HFFc6 (cell line): Measurements from ENCODE around the gene SPDYC. TPM values are rescaled to one million over a fixed set of nuclear protein-coding genes. Genes with fewer than 3 reads are reported as not detected.

Experiments used
- DNase-seq: peaks from one replicate; pipeline ENCODE4 v3.0.0-alpha.2; 2018
- H3K27ac Mint-ChIP-seq: 2 replicates; pipeline ENCODE4 v1.8.0; 2020; ENCODE audit warnings: mild to moderate bottlenecking, mixed read lengths
- H3K27me3 Mint-ChIP-seq: 2 replicates; pipeline ENCODE4 v1.8.0; 2021; ENCODE audit warnings: mild to moderate bottlenecking, moderate library complexity, mixed read lengths; ENCODE audit not compliant: insufficient read depth
- H3K36me3 Mint-ChIP-seq: 2 replicates; pipeline ENCODE4 v1.8.0; 2021; ENCODE audit warnings: low read depth, mixed read lengths
- H3K4me1 Mint-ChIP-seq: 2 replicates; pipeline ENCODE4 v1.8.0; 2020; ENCODE audit warnings: low read depth, mixed read lengths
- H3K4me3 Mint-ChIP-seq: 2 replicates; pipeline ENCODE4 v1.8.0; 2020; ENCODE audit warnings: mild to moderate bottlenecking, moderate library complexity, mixed read lengths
- H3K9me3 Mint-ChIP-seq: 2 replicates; pipeline ENCODE4 v1.8.0; 2020; ENCODE audit warnings: mild to moderate bottlenecking, mixed read lengths
- total RNA-seq, 6 experiments: library from RNA; stranded (reverse); fragmentation: NEBNext Ultra II Directional; extraction: Animal tissue kit (Norgen Biotek cat#: 25700); gene quantifications; 2 replicates in 1 of 6; 3 replicates in 5 of 6; pipeline ENCODE4 v1.2.3, GENCODE V29; 2021
- TF ChIP-seq, protein P1 (sequence below): fragments of 200-600 bp; sonication (generic); IDR thresholded peaks from 2 replicates; pipeline ENCODE4 v1.5.0; 2021; ENCODE audit warnings: antibody characterized with exemption, mild to moderate bottlenecking

SPDYC gene
- total RNA-seq, 6 experiments from 2014 or later: not detected

DNA sequence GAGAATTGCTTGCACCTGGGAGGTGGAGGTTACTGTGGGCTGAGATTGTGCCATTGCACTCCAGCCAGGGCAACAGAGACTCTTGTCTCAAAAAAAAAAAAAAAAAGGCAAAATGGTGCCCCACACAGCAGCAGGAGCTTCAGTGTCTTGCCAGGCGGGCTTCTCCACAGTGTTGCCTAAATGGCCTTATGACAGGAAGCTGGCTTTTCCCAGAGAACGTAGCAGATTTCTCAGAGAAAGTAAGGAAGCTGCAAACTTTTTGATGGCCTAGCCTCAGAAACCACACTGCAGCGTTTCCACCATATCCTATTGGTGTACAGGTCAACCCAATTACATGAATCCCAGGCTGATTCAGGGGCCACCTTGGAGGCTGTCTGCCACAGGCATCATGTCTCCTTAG, 12.7 kb upstream of the SPDYC start:
- TF ChIP-seq, protein P1, sequence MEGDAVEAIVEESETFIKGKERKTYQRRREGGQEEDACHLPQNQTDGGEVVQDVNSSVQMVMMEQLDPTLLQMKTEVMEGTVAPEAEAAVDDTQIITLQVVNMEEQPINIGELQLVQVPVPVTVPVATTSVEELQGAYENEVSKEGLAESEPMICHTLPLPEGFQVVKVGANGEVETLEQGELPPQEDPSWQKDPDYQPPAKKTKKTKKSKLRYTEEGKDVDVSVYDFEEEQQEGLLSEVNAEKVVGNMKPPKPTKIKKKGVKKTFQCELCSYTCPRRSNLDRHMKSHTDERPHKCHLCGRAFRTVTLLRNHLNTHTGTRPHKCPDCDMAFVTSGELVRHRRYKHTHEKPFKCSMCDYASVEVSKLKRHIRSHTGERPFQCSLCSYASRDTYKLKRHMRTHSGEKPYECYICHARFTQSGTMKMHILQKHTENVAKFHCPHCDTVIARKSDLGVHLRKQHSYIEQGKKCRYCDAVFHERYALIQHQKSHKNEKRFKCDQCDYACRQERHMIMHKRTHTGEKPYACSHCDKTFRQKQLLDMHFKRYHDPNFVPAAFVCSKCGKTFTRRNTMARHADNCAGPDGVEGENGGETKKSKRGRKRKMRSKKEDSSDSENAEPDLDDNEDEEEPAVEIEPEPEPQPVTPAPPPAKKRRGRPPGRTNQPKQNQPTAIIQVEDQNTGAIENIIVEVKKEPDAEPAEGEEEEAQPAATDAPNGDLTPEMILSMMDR: no peak
- Mint-ChIP-seq H3K27me3 (peaks cover 3% of the 10 kb centered on the region), H3K4me3 (no peak overlapping the region), H3K36me3 (no peaks in the 10 kb centered on the region), H3K27ac (no peak overlapping the region), H3K4me1 (peaks cover 10% of the 10 kb centered on the region), H3K9me3 (no peaks in the 10 kb centered on the region)
- no peak for DNase-seq

DNA sequence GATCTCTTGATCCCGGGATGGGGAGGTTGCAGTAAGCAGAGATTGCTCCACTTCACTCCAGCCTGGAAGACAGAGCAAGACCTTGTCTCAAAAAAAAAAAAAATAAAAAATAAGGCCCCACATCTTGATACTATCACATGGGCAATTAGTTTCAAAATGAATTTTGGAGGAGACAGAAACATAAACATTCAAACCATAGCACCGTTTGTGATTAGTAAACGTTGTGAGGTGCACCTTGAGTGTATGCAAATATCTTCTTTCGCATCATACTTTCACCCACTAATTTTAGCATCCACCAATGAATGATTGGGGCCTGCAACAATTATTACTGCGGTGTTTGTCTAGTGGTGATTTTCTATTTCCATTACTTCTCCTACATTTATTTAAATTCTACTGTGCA, 11.0 kb upstream of the SPDYC start:
- DNase-seq: no peak
- Mint-ChIP-seq H3K36me3 (no peaks in the 10 kb centered on the region), H3K4me1 (no peaks in the 10 kb centered on the region), H3K27ac (no peak overlapping the region), H3K27me3 (peaks cover 3% of the 10 kb centered on the region; the same call in 1 of the 2 replicates), H3K4me3 (no peak overlapping the region), H3K9me3 (no peaks in the 10 kb centered on the region)
- TF ChIP-seq, protein P1: no peak

DNA sequence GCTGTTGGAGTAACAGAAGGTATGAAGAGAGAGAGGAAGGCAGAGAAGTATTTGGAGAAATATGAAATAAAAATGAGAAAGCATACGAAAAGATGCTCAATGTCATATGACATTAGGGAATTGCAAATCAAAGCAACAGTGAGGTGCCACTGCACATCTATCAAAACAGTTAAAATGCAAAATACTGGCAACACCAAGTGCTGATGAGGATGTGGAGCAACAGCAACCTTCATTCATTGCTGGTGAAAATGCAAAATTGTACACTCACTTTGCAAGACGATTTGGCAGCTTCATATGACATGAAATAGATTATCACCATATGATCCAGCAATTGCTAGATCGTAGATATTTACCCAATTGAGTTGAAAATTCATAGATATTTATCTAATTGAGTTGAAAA, 9.4 kb upstream of the SPDYC start:
- H3K4me3 Mint-ChIP-seq: no peak overlapping the region
- H3K27me3 Mint-ChIP-seq: peaks cover 6% of the 10 kb centered on the region
- no peaks in the 10 kb centered on the region for H3K36me3 Mint-ChIP-seq
- 0 out of 2 replicates have a peak, but pooled peaks cover 3% of the 10 kb centered on the region for H3K4me1 Mint-ChIP-seq
- DNase-seq: no peak
- no peak overlapping the region for H3K27ac Mint-ChIP-seq
- H3K9me3 Mint-ChIP-seq: no peaks in the 10 kb centered on the region
- TF ChIP-seq, protein P1: no peak

DNA sequence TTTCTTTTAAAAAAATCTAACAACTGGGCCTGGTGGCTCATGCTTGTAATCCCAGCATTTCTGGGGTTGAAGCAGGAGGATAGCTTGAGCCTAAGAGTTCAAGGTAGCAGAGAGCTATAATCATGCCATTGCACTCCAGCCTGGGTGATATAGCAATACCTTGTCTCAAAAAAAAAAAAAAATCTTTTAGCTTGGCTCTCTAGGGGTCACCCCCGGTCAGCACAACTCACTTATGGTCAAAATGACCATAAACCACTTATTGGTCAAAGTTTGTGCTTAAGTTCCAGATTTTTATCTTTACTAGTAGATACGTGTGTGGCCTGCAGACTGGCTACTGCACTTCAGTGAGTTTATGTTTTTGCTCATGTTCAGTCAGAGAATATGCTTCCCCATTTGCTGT, 6.3 kb upstream of the SPDYC start:
- Mint-ChIP-seq H3K36me3 (no peaks in the 10 kb centered on the region), H3K27me3 (peaks cover 9% of the 10 kb centered on the region), H3K4me3 (no peak overlapping the region), H3K9me3 (no peaks in the 10 kb centered on the region), H3K27ac (no peak overlapping the region), H3K4me1 (peaks cover 11% of the 10 kb centered on the region)
- no peak for DNase-seq
- TF ChIP-seq, protein P1: no peak

DNA sequence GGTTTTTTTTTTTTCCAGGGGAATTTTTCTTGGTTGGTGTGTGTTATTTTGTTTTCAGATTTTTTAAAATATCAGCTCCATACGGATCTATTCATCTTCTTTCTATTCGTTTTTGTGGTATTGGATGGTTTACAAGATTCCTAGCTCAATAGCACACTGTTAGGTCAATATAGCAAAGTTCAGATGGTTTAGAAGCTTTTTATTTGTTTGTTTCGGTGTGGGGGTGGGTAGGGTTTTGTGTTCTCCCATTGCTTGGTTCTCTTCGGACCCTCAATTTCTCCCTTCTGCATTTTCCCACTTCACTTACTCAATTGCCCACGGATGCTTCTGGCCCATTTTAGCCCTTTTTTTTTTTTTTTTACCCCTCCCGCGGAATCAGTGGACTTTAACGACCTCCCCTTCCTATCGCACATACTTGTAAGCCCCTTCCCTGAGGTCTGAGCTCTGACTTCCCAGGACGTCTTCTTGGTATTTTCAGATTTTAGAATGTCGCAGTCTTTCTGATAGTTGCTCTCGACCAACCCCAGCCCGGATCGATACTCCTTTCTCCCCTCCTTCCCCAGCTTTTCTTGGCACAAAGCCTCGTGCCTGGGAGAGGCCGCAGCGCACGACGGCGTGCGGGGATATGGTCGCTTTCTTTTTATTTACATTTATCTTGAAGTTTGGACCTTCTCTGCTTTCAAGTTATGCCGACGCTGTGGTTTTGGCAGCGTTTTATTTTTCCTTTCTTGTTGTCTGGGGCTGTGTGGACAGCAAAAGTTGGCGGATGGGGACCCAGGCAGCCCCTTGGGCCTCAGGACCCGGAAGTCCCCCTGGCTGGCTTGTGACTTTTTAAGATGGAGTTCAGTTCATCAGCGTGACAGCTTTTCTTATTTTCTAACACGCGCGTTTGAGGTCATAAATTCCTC, 4.4 kb upstream of the SPDYC start:
- H3K27me3 Mint-ChIP-seq: peaks cover 7% of the 10 kb centered on the region
- no peaks in the 10 kb centered on the region for H3K36me3 Mint-ChIP-seq
- no peak overlapping the region for H3K27ac Mint-ChIP-seq
- peaks cover 21% of the 10 kb centered on the region for H3K4me1 Mint-ChIP-seq
- no peak overlapping the region for H3K4me3 Mint-ChIP-seq
- no peak for DNase-seq
- no peaks in the 10 kb centered on the region for H3K9me3 Mint-ChIP-seq
- TF ChIP-seq, protein P1: no peak
